Measurements from ENCODE around the gene LMNB1.
"Not testable (repeated sequence)": the region's sequence is repeated elsewhere in the genome, so short reads cannot be mapped to it uniquely, and the experiment has no call there.

The LMNB1 gene

GRCh38 chr5:126851501-126852011, 74.6 kb downstream of the LMNB1 start:
- Mint-ChIP-seq H3K4me1 (ENCODE audit: low read depth) (peaks cover 46% of the 10 kb centered on the region), H3K9me3 (no peaks in the 10 kb centered on the region), H3K27ac (peak overlapping the region; percentile 95), H3K36me3 (ENCODE audit: low read depth) (peaks cover 12% of the 10 kb centered on the region), H3K27me3 (ENCODE audit: low read depth) (no peaks in the 10 kb centered on the region), H3K4me3 (peak overlapping the region; percentile 26)

- H3K9me3 Mint-ChIP-seq, result no peaks in the 10 kb centered on the region
- peak overlapping the region; percentile 76 for H3K4me3 Mint-ChIP-seq
- no peaks in the 10 kb centered on the region for H3K27me3 Mint-ChIP-seq (ENCODE audit: low read depth)
- peak overlapping the region; percentile 95 for H3K27ac Mint-ChIP-seq
- peaks cover 12% of the 10 kb centered on the region for H3K36me3 Mint-ChIP-seq (ENCODE audit: low read depth)
- peaks cover 43% of the 10 kb centered on the region for H3K4me1 Mint-ChIP-seq (ENCODE audit: low read depth)
Observed at GRCh38 chr5:126852091-126852571, 75.2 kb downstream of the LMNB1 start.

- peak overlapping the region; percentile 76 for H3K4me3 Mint-ChIP-seq
- peak overlapping the region; percentile 95 for H3K27ac Mint-ChIP-seq
- no peaks in the 10 kb centered on the region for H3K9me3 Mint-ChIP-seq
- peaks cover 12% of the 10 kb centered on the region for H3K36me3 Mint-ChIP-seq (ENCODE audit: low read depth)
- H3K4me1 Mint-ChIP-seq (ENCODE audit: low read depth), result peaks cover 42% of the 10 kb centered on the region
- H3K27me3 Mint-ChIP-seq (ENCODE audit: low read depth), result no peaks in the 10 kb centered on the region
Observed at GRCh38 chr5:126852841-126853271, 75.9 kb downstream of the LMNB1 start.

GRCh38 chr5:126853541-126854307, 76.8 kb downstream of the LMNB1 start:
- peaks cover 12% of the 10 kb centered on the region for H3K36me3 Mint-ChIP-seq (ENCODE audit: low read depth)
- not testable (repeated sequence) for H3K27me3 Mint-ChIP-seq (ENCODE audit: low read depth); H3K9me3 Mint-ChIP-seq
- peak overlapping the region; percentile 95 for H3K27ac Mint-ChIP-seq
- H3K4me3 Mint-ChIP-seq, result peak overlapping the region; percentile 76
- peaks cover 42% of the 10 kb centered on the region for H3K4me1 Mint-ChIP-seq (ENCODE audit: low read depth)

- peaks cover 12% of the 10 kb centered on the region for H3K36me3 Mint-ChIP-seq (ENCODE audit: low read depth)
- H3K4me1 Mint-ChIP-seq (ENCODE audit: low read depth), result peaks cover 42% of the 10 kb centered on the region
- no peaks in the 10 kb centered on the region for H3K9me3 Mint-ChIP-seq
- H3K27me3 Mint-ChIP-seq (ENCODE audit: low read depth), result no peaks in the 10 kb centered on the region
- no peak overlapping the region for H3K4me3 Mint-ChIP-seq
- H3K27ac Mint-ChIP-seq, result peak overlapping the region; percentile 66
Observed at GRCh38 chr5:126854526-126855110, 77.7 kb downstream of the LMNB1 start.

GRCh38 chr5:126855266-126855665, 78.3 kb downstream of the LMNB1 start:
- Mint-ChIP-seq H3K4me3 (no peak overlapping the region), H3K27me3 (ENCODE audit: low read depth) (no peaks in the 10 kb centered on the region), H3K36me3 (ENCODE audit: low read depth) (peaks cover 12% of the 10 kb centered on the region), H3K27ac (peak overlapping the region; percentile 66), H3K9me3 (no peaks in the 10 kb centered on the region), H3K4me1 (ENCODE audit: low read depth) (peaks cover 42% of the 10 kb centered on the region)

- no peaks in the 10 kb centered on the region for H3K9me3 Mint-ChIP-seq
- H3K36me3 Mint-ChIP-seq (ENCODE audit: low read depth), result peaks cover 12% of the 10 kb centered on the region
- H3K4me3 Mint-ChIP-seq, result no peak overlapping the region
- H3K4me1 Mint-ChIP-seq (ENCODE audit: low read depth), result peaks cover 25% of the 10 kb centered on the region
- no peak overlapping the region for H3K27ac Mint-ChIP-seq
- no peaks in the 10 kb centered on the region for H3K27me3 Mint-ChIP-seq (ENCODE audit: low read depth)
Observed at GRCh38 chr5:126857472-126858410, 80.8 kb downstream of the LMNB1 start.

GRCh38 chr5:126858441-126858840, 81.5 kb downstream of the LMNB1 start:
- H3K4me3 Mint-ChIP-seq, result no peak overlapping the region
- H3K27ac Mint-ChIP-seq, result no peak overlapping the region
- H3K9me3 Mint-ChIP-seq, result no peaks in the 10 kb centered on the region
- no peaks in the 10 kb centered on the region for H3K27me3 Mint-ChIP-seq (ENCODE audit: low read depth)
- peaks cover 20% of the 10 kb centered on the region for H3K4me1 Mint-ChIP-seq (ENCODE audit: low read depth)
- peaks cover 10% of the 10 kb centered on the region for H3K36me3 Mint-ChIP-seq (ENCODE audit: low read depth)

GRCh38 chr5:126863402-126863801, 86.5 kb downstream of the LMNB1 start:
- H3K9me3 Mint-ChIP-seq, result no peaks in the 10 kb centered on the region
- peaks cover 10% of the 10 kb centered on the region for H3K4me1 Mint-ChIP-seq (ENCODE audit: low read depth)
- H3K27me3 Mint-ChIP-seq (ENCODE audit: low read depth), result no peaks in the 10 kb centered on the region
- H3K27ac Mint-ChIP-seq, result no peak overlapping the region
- H3K4me3 Mint-ChIP-seq, result no peak overlapping the region
- H3K36me3 Mint-ChIP-seq (ENCODE audit: low read depth), result no peaks in the 10 kb centered on the region

- H3K27me3 Mint-ChIP-seq (ENCODE audit: low read depth), result no peaks in the 10 kb centered on the region
- H3K27ac Mint-ChIP-seq, result no peak overlapping the region
- no peak overlapping the region for H3K4me3 Mint-ChIP-seq
- H3K4me1 Mint-ChIP-seq (ENCODE audit: low read depth), result peaks cover 15% of the 10 kb centered on the region
- peaks cover 1% of the 10 kb centered on the region for H3K36me3 Mint-ChIP-seq (ENCODE audit: low read depth)
- no peaks in the 10 kb centered on the region for H3K9me3 Mint-ChIP-seq
Observed at GRCh38 chr5:126864042-126864688, 87.2 kb downstream of the LMNB1 start.

- H3K9me3 Mint-ChIP-seq, result no peaks in the 10 kb centered on the region
- no peak overlapping the region for H3K27ac Mint-ChIP-seq
- H3K4me1 Mint-ChIP-seq (ENCODE audit: low read depth), result peaks cover 17% of the 10 kb centered on the region
- peaks cover 3% of the 10 kb centered on the region for H3K36me3 Mint-ChIP-seq (ENCODE audit: low read depth)
- H3K27me3 Mint-ChIP-seq (ENCODE audit: low read depth), result no peaks in the 10 kb centered on the region
- H3K4me3 Mint-ChIP-seq, result no peak overlapping the region
Observed at GRCh38 chr5:126865299-126865698, 88.4 kb downstream of the LMNB1 start.

- H3K27me3 Mint-ChIP-seq (ENCODE audit: low read depth), result no peaks in the 10 kb centered on the region
Observed at GRCh38 chr5:126866851-126867636, 90.1 kb downstream of the LMNB1 start.

GRCh38 chr5:126868338-126869004, 91.5 kb downstream of the LMNB1 start:
- peaks cover 12% of the 10 kb centered on the region for H3K4me1 Mint-ChIP-seq (ENCODE audit: low read depth)
- no peak overlapping the region for H3K27ac Mint-ChIP-seq
- peak overlapping the region; percentile 69 for H3K4me3 Mint-ChIP-seq

More at GRCh38 chr5:126866851-126867636, 90.1 kb downstream of the LMNB1 start:
- H3K36me3 Mint-ChIP-seq (ENCODE audit: low read depth), result peaks cover 3% of the 10 kb centered on the region
- no peaks in the 10 kb centered on the region for H3K9me3 Mint-ChIP-seq
- no peak overlapping the region for H3K4me3 Mint-ChIP-seq
- H3K27ac Mint-ChIP-seq, result no peak overlapping the region
- peaks cover 14% of the 10 kb centered on the region for H3K4me1 Mint-ChIP-seq (ENCODE audit: low read depth)

More at GRCh38 chr5:126868338-126869004, 91.5 kb downstream of the LMNB1 start:
- H3K36me3 Mint-ChIP-seq (ENCODE audit: low read depth), result peaks cover 3% of the 10 kb centered on the region
- H3K27me3 Mint-ChIP-seq (ENCODE audit: low read depth), result no peaks in the 10 kb centered on the region
- no peaks in the 10 kb centered on the region for H3K9me3 Mint-ChIP-seq
